Transverse colon (tissue), 4 donors: ENCODE measurements around the gene LAMA3.

Source experiments
- POLR2AphosphoS5 ChIP-seq, 3 donors: sonication (generic); formaldehyde crosslinking; IDR thresholded peaks; one replicate each; pipeline ENCODE4 v1.6.1; 2016; ENCODE audit warnings: antibody characterized with exemption in 3 of 3
- TF ChIP-seq, protein P1 (sequence below), 5 experiments: fragments of 200-600 bp in 3 of 5; fragments of 450-650 bp in 2 of 5; sonication (generic) in 3 of 5; IDR thresholded peaks; 1 replicate in 2 of 5; 2 replicates in 3 of 5; pipeline ENCODE4 v1.5.1; 2016 to 2017; ENCODE audit warnings: antibody characterized with exemption in 5 of 5, inconsistent platforms in 3 of 5, mild to moderate bottlenecking in 2 of 5, moderate library complexity in 1 of 5

DNA sequence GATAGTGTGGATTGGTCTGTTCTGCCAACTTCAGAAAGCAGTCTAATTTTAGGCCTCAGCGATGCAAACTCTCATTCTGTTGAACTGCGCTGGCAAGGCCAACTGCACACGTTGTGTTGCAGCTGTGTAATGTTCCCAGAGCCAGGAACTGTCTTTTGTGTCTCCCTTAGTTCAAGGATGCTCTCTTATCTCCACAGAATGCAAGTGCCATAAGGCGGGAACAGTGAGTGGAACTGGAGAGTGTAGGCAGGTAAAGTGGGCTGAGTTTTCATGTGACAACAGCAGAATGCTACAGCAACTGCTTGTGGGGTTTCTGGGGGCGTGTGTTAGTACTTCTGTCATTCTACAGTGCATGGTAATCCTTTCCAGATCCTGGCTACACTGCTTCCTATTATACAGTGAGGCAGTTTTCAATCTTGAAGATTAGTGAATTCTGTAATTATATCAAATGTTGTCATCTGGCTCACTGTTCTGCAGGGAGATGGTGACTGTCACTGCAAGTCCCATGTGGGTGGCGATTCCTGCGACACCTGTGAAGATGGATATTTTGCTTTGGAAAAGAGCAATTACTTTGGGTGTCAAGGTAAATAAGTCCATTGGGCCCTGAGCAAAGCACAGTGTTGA lies 125.8 kb downstream of the LAMA3 start:
- TF ChIP-seq, protein P1, sequence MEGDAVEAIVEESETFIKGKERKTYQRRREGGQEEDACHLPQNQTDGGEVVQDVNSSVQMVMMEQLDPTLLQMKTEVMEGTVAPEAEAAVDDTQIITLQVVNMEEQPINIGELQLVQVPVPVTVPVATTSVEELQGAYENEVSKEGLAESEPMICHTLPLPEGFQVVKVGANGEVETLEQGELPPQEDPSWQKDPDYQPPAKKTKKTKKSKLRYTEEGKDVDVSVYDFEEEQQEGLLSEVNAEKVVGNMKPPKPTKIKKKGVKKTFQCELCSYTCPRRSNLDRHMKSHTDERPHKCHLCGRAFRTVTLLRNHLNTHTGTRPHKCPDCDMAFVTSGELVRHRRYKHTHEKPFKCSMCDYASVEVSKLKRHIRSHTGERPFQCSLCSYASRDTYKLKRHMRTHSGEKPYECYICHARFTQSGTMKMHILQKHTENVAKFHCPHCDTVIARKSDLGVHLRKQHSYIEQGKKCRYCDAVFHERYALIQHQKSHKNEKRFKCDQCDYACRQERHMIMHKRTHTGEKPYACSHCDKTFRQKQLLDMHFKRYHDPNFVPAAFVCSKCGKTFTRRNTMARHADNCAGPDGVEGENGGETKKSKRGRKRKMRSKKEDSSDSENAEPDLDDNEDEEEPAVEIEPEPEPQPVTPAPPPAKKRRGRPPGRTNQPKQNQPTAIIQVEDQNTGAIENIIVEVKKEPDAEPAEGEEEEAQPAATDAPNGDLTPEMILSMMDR (IDR thresholded peaks at IDR 0.05) = no peak
- TF ChIP-seq POLR2AphosphoS5 (IDR thresholded peaks at IDR 0.05) = no peak
